Suprapubic skin (tissue), 3 donors: ENCODE data around the gene HAVCR2.

Source experiments
- CTCF ChIP-seq, 2 donors: fragments of 200-600 bp in 1 of 2; fragments of 450-650 bp in 1 of 2; sonication (generic) in 1 of 2; IDR thresholded peaks; one replicate each; pipeline ENCODE4 v1.5.1; 2016 to 2019; ENCODE audit warnings: antibody characterized with exemption in 2 of 2, mild to moderate bottlenecking in 1 of 2, moderate library complexity in 1 of 2
- EP300 ChIP-seq: sonication (generic); formaldehyde crosslinking; IDR thresholded peaks from one replicate; pipeline ENCODE4 v1.6.1; 2017; ENCODE audit warnings: antibody characterized with exemption

GRCh38 chr5:157109744-157110143 lies 900 bp upstream of the HAVCR2 start:
- TF ChIP-seq CTCF (IDR thresholded peaks at IDR 0.05) (no peak), EP300 (no peak)
